NCI-H1930 (cell line): ENCODE results near the gene MKI67.
"Not testable (repeated sequence)": the region's sequence is repeated elsewhere in the genome, so short reads cannot be mapped to it uniquely, and the experiment has no call there.

Experiments used
- DNase-seq, 2 experiments: peaks; one replicate each; lab custom pipeline; 2025; lab: John Stamatoyannopoulos, UW

The MKI67 gene

DNA sequence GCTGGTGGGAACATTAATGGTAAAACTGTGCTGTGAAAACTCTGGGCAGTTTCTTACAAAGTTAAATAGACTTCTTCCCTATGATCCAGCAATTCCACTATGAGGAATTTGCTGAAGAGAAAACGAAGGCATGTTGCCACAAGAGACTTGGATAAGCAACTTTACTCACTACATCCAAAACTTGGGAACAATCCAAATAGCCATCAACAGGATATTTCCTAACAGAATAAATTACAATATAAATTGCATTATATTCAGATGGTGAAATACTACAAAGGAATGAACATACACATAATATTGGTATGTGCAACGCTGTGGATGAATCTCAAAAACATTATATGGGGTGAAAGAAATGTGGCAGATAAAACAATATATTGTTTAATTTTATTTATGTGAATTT lies 21.4 kb upstream of the MKI67 start:
- DNase-seq = no peak

DNA sequence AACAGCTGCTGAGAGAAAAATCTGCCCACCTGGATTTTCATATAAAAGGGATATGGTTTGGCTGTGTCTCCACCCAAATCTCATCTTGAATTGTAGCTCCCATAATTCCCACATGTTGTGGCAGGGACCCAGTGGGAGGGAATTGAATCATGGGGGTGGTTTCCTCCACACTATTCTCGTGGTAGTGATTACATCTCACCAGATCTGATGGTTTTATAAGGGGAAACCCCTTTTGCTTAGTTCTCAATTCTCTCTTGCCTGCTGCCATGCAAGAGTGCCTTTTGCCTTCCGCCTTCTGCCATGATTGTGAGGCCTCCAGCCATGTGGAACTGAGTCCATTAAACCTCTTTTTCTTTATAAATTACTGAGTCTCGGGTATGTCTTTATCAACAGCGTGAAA lies 20.8 kb upstream of the MKI67 start:
- DNase-seq = no peak

DNA sequence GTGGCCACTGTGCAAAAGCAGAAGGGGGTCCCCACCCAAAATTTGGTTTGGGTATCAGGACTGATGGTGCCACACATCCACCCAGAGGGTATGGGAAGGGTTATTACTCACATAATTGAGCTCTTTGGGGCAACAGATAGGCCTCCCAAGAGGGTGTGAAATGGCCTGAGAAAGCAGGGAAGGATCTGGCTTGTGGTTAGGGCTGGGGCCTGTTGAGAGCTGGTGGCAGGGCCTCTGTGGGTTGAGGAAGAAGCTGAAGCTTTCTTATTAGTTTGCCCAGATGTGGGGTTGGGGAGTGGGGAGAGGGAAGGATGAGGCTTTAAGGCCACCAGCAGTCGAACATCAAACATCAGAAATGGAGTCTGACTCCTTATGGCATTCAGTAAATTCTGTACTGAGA lies 18.3 kb upstream of the MKI67 start:
- no peak for DNase-seq

DNA sequence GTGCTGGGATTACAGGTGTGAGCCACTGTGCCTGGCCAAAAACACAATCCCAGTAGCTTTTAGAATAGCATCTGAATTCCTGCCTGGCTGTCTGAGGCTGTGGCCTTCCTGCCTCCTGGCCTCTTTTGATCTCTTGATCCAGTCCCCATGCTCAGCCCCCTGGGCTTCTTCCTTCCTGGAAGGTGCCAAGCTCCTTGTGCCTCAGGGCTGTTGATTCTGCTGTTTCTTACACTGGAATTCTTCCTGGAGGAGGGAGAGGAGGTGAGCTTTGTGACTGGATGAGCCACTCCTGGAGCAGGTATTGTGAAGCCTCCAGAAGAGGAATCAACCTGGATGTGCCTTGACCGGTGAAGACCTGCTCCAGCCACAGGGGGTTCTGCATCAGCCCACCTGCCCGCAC lies 17.3 kb upstream of the MKI67 start:
- no peak for DNase-seq

DNA sequence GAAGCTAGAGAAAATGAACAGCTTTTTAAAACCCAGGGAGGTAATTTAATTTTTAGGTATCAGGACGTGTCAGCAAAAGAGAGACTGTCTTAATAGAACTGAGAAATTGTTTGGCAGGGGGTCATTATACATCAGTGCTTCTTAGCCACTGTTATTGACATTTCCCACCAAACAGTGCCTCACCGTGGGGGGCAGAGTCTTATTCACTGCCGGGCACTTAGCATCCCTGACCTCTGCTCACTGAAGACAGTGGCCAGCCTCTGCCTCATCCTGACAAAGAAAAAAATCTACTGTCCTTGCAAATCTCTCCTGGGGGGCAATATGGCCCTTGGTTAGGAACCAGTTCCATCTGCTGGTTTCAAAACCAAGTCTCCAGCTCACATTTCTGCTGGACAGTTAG lies 14.2 kb upstream of the MKI67 start:
- no peak for DNase-seq

DNA sequence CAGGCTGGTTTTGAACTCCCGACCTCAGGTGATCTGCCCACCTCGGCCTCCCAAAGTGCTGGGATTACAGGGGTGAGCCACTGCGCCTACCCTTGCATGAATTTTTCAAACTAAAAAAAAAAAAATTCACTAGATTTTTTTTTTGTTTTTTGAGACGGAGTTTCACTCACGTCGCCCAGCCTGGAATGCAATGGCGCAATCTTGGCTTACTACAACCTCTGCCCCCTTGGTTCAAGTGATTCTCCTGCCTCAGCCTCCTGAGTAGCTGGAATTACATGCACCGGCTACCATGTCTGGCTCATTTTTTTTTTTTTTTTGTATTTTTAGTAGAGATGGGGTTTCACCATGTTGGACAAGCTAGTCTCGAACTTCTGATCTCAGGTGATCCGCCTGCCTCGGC lies 12.2 kb upstream of the MKI67 start:
- DNase-seq = not testable (repeated sequence)

DNA sequence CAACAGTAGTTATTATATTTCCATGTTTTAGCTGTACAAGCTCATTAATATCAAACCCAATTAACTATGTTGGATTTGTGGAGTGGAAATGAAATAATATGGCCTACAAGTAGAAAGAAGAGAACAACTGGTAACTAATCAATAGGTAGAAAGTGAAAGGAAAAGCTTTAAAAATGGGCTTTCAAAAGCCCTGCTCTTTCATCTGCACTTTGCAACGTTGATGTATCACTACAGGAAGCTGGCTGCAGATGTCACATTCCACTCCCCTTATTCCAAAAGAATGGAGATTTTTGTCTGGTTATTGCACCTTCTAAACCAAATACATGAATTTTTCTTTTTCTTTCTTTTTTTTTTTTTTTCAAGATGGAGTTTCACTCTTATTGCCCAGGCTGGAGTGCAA lies 11.7 kb upstream of the MKI67 start:
- no peak for DNase-seq

DNA sequence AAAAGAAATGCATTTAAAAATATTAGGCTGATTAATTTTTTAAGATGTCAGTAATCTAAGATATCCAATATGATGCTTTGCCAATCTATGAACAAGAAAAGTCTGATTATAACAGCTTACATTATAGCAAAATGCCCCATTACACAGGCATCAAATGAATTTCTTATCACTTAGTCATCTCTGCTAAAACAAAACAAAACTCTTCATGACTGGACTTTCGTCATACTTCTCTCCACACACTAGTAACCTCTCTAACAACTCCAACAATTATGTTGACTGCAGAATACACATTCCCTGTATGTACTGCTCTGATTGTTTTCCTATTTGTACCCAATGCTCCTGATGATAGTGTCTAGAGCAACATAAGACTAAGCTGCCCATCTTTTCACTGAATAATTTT lies 3.8 kb upstream of the MKI67 start:
- DNase-seq = no peak

DNA sequence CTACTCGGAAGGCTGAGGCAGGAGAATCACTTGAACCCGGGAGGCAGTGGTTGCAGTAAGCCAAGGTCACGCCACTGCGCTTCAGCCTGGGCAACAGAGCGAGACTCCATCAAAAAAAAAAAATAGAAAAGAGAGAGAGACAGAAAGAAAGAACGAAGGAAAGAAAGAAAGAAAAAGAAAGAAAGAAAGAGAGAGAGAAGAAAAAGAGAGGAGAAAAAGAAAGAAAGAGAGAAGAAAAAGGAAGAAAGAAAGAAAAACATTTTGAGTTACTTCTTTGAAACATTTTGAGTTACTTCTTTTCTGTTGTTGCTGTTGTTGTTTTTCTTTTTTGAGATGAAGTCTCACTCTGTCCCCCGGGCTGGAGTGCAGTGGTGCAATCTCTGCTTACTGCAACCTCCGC lies 2.4 kb upstream of the MKI67 start:
- DNase-seq = no peak

DNA sequence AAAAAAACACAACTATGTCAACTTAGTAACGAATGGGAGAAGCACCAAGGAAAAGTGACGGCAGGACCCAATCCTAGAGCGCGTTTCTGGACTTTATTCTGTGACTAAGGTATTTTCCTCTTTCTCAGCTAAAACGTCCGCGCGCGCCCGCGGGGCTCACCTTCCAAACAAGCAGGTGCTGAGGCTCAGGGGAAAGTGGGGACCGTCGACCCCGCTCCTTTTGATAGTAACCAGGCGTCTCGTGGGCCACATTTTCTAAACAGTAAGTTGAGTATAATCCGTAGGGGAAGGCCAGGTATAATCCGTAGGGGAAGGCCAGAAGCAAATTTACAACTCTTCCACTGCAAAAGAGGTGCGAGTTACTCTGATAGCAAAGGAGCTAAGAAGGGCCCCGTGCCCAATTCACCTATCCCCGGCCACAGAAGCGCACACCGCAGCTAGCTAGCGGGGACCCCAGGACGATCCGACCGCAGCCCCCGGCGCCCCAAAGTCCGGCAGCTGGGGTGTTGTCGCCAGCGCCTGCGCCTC lies 743 bp downstream of the MKI67 start:
- no peak for DNase-seq

DNA sequence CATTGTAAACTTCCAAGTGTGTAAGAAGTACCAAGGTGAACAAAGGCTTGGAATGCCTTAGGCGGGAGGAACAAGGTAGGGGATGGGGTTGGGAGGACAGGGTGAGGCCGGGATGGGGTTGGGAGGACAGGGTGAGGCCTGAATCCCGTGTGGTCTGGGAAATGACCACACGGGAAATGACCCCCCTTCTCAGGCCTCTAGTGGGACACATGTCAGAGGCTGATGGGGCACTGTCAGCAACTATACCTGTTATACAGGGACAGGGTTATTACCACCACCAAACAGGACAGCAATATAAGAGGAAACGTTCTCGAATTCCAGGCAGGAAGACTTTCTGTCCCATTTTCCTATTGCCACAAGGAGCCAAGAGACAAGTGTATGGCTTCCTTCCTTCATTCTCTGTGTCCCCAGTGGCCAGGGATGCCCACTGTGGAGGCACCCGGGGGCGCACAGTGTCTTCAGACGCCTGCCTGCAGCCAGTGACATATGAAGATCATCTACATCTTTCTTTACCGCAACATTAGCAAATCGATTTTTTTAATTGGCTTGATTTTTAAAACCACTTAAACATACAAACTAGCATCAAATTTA lies 1.3 kb downstream of the MKI67 start:
- DNase-seq = no peak

DNA sequence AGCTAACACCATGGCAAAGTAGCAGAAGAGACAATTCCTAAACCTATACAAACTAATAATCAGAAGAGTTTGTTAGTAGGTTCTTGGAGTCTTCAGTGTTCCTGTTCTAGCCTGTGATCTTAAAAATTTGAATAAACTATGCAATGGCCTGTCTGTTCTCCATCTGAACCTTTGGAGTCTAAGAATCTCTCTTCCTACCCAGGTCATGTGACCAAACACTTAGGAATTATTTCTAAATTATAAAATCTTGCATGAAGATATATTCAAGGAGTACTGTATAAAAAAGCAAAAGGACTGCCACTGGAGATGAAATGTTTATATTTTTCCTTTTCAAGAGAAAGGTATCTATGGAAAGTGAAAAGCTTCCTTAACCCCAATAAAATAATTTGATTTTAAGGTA lies 2.4 kb downstream of the MKI67 start:
- DNase-seq = no peak

DNA sequence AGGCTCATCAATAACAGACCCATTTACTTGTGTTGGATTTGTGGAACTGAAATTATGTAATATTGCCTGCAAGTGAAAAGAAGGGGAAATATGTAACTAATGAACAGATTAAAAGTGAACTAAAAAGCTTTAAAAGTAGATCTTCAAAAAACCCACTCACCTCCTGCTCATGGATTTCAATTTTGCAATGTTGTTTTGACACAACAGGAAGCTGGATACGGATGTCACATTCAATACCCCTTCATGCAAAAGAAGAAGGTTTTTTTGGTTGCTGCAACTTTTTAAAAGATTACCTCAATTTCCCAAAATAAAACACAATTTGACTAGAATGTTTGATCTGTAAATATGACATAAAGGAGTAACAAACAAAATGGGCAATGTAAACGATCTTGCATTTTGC lies 3.3 kb downstream of the MKI67 start:
- DNase-seq = no peak

DNA sequence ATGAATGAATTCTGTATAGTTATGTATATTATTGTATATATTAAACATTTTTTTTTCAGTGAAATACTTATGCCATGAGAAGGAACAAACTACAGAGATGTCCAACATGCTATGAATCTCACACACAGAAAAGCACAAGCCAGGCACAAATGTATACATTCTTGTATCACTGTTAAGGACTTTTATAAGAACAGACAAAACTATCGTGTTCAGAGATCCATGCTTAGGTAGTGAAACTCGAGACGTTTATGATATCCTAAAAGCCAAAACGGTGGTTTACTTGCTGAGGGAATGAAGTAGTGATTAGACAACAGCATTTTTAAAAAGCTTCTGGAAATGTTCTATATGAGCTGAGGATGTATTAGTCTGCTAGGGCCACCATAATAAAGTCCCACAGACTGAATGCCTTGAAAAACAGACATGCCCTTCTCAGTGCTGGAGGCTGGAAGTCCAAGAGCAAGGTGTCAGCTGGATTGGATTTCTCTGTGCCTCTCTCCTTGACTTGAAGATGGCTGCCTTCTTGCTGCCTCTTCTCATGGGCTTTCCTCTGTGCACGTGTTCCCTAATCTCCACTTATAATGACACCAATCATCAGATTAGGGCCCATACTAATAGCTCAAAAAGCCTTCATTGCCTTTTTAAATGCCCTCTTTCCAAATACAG lies 4.3 kb downstream of the MKI67 start:
- no peak for DNase-seq

DNA sequence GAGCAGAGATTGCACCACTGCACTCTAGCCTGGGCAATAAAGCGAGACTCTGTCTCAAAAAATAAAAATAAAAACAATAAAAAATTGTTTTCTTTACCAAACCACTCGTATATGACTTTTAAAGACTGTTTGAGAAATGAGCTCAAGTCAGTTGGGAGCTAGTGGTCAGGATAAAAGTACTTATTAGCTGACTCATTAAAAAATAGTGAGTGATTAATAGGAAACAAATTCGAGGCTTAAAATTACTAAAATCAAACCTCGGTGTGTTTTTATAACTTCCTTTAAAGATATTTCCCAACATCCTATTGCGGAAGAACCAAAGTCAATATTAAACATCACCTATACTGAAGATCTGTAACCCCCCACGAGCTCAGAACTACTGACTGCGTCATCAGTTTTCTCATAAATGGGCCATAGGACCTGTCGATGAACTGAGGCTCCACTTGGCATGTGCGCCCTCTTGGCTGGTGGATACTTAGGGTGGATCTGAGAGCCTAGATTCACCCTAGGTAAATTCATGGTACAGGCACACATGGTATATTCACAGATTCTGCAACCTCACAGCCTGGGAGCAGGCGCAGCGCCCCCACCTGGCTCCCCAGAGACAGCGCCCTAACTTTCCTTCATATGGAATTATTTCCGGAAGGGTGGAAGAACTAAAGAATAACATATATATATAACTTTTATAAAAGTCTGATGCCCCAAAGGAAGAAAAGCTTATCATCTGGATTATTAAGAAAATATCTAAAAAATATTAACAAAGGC lies 9.2 kb downstream of the MKI67 start:
- DNase-seq = no peak

DNA sequence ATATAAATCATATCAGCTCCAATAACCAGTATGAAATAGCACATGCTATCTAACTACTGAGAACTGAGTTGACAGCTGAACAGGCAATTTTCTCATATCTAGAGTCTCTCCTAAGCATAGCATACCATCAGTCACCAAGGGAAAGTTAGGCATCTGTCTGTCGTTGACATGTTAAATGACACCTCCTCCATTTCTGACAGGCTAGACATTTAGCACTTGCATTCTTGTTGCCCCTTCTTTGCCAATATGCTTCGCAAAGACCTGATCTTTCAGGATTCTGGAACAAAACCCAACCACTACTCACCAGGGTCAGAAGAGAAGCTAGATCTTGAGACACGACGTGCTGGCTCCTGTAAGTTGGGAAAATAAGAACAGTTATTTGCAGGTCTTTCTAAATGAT lies 10.0 kb downstream of the MKI67 start:
- no peak for DNase-seq

DNA sequence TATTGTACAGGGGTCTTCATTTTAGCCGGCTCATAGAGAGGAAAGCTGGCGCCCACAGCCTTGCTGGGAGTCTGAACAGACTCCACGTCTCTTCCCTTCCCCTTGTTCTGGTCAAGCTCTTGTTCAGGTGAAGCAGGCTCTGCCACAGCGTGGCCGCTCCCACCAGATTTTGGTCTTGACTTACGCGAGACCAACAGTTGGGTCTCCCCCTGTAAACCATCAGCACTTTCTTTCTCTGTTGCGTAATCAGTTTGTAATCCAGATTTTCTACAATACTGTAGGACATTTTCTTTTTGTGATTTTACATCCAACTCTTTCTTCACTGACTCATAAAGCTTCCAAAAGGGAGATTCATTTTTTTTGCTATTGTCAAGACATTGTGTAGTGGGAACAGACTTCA lies 10.9 kb downstream of the MKI67 start:
- DNase-seq = no peak

DNA sequence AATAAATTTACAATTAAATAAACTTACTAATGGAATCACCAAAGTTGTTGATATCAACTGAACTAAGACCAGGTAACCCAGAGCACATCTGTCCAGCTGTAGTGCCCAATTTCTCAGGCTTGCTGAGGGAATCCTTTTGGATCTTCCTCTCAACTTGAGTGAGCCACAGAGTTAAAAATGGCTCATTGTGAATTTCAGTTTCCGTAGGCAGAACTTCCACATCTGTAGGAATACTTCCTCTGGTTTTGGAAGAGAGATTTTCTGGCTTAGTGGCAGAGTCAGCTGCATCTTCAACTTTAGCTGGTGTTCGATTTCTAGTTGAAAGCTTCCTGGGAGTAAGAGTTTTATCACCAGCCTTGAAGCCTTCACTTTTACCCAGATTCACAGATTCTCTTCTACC lies 11.3 kb downstream of the MKI67 start:
- no peak for DNase-seq

DNA sequence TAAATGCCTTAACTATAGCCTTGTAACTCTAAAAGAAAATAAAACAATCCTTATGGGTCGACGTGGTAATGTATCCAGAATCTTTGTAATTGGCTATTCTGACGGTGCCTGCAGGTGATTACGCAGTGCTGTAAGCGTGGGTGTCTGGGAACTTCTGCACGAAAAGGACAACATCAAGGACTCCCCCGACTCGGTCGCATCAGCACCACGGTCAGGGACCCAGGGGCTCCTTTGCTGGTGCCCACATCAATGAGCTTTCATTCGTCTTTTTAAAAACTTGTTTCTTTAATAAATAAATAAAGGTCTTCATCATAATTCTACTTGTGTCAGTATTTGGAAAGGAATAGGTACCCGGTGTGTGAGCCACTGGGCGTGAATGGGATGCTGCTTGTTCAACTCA lies 13.2 kb downstream of the MKI67 start:
- DNase-seq = no peak

DNA sequence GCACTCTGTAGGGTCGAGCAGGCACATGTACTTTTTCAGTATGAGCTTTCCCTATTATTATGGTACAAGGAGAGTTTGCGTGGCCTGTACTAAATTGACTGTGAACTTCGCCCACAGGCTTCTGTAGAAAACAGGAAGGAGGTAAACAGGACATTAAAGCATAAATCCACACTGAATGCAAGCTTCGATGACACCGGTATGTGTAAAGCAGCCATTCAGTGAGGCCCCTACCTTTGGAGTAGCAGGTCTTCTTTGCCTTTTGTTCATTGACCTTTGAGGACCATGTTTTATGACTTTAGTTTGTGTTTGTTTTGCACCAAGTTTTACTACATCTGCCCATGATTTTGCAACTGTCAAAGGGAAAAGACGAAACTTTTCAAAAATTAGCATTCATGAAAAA lies 14.5 kb downstream of the MKI67 start:
- DNase-seq = no peak

DNA sequence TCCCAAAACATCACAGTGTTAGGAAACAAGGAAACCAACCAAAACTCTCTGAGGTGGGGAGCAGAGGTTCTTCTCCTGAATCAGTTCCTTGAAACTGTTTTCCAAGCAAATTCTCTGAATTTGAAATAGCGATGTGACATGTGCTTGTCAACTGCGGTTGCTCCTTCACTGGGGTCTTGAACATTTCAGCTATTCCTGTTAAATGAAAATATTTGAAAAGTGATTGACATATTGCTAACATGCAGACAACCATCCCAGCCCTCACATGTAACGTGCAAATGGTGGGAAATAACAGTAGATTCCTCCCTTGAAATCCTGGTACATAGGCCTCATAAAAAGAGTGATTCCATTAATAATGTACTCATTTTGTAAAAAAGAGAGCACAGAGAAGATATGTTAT lies 15.9 kb downstream of the MKI67 start:
- DNase-seq = no peak

DNA sequence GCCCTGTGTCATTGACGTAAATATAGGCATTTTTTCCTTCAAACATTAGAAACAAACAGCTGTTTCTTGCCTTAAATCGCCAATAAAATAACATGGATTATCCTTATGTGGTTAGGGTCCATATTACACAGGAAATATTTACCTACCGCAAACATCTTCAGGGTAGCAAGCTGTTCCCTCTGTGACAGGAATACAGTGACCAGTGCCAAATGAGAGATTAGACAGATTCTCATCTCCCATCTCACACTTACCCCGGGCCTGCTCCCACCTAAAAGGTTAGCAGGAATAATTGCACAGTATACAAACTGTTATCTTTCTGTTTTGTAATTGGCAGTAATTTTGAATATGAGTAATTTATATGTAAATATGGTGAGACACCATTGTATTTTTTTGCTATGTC lies 16.5 kb downstream of the MKI67 start:
- DNase-seq = no peak

DNA sequence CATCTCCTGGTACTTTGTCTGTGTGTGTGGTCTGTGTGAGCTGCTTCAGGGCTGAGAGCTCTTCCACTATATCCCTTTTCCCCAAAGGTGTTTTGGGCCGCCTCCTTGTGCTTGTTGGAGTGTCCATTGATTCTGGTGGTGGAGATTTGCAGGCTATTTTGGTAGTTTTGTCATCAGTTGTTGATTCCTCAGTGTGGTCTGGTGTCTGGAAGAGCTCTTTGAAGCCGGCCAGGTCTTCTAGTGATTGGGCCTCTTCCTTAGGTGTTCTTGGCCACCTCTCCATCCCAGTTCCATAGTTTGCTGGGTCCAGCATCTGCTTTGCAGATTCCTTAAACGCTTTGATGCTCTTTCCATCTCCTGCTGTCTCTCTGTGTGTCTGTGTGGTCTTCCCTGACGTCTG lies 20.8 kb downstream of the MKI67 start:
- no peak for DNase-seq
